ENCODE data around the gene PLOD2.

GRCh38 chr3:146178006-146178689 lies 17.2 kb upstream of the PLOD2 start:
- TF ChIP-seq, protein P1, sequence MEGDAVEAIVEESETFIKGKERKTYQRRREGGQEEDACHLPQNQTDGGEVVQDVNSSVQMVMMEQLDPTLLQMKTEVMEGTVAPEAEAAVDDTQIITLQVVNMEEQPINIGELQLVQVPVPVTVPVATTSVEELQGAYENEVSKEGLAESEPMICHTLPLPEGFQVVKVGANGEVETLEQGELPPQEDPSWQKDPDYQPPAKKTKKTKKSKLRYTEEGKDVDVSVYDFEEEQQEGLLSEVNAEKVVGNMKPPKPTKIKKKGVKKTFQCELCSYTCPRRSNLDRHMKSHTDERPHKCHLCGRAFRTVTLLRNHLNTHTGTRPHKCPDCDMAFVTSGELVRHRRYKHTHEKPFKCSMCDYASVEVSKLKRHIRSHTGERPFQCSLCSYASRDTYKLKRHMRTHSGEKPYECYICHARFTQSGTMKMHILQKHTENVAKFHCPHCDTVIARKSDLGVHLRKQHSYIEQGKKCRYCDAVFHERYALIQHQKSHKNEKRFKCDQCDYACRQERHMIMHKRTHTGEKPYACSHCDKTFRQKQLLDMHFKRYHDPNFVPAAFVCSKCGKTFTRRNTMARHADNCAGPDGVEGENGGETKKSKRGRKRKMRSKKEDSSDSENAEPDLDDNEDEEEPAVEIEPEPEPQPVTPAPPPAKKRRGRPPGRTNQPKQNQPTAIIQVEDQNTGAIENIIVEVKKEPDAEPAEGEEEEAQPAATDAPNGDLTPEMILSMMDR (IDR thresholded peaks at IDR 0.05) = no peak
- TF ChIP-seq POLR2A (IDR thresholded peaks at IDR 0.05) = no peak

All from thyroid gland (tissue), 4 donors.